ENCODE data around the gene IL1R2. TPM values are rescaled to one million over a fixed set of nuclear protein-coding genes. Genes with fewer than 3 reads are reported as not detected.
"Not testable (repeated sequence)": the region's sequence is repeated elsewhere in the genome, so short reads cannot be mapped to it uniquely, and the experiment has no call there.

Gene IL1R2
- total RNA-seq, 3 donors from 2014 or later, result 17.9 to 40.3 (median 39.8) TPM

- no peaks in the 10 kb centered on the region for H3K9me3 ChIP-seq
- no peak overlapping the region for H3K4me3 ChIP-seq
- H3K4me1 ChIP-seq (ENCODE audit: low read depth), result peaks cover 13% of the 10 kb centered on the region
- DNase-seq (peak in 2 of 3 donors; percentile 64 to 69), ATAC-seq (peak; percentile 88)
- no peaks in the 10 kb centered on the region for H3K36me3 ChIP-seq (ENCODE audit: low read depth)
- intact Hi-C loops (cut with DNase I, micrococcal nuclease), result no loop called here
- TF ChIP-seq CTCF (IDR thresholded peaks at IDR 0.05), result no peak
Observed at GRCh38 chr2:101998896-101999789, 7.4 kb downstream of the IL1R2 start.

GRCh38 chr2:102000012-102000411 lies 8.3 kb downstream of the IL1R2 start:
- no peak for TF ChIP-seq CTCF (IDR thresholded peaks at IDR 0.05)
- ATAC-seq, result no peak

GRCh38 chr2:102000813-102001766 lies 9.3 kb downstream of the IL1R2 start:
- no peaks in the 10 kb centered on the region for H3K9me3 ChIP-seq
- peaks cover 13% of the 10 kb centered on the region for H3K4me1 ChIP-seq (ENCODE audit: low read depth)
- TF ChIP-seq CTCF (IDR thresholded peaks at IDR 0.05), result no peak
- intact Hi-C loops (cut with DNase I, micrococcal nuclease), result no loop called here
- ATAC-seq (no peak), DNase-seq (no peak)
- no peak overlapping the region for H3K4me3 ChIP-seq
- H3K36me3 ChIP-seq (ENCODE audit: low read depth), result no peaks in the 10 kb centered on the region

More at GRCh38 chr2:102000012-102000411, 8.3 kb downstream of the IL1R2 start:
- Histone ChIP-seq H3K4me3 (no peak overlapping the region), H3K9me3 (no peaks in the 10 kb centered on the region), H3K4me1 (ENCODE audit: low read depth) (peaks cover 13% of the 10 kb centered on the region), H3K36me3 (ENCODE audit: low read depth) (no peaks in the 10 kb centered on the region)
- DNase-seq, result no peak
- intact Hi-C loops (cut with DNase I, micrococcal nuclease), result no loop called here

GRCh38 chr2:102001767-102002142 lies 10.0 kb downstream of the IL1R2 start:
- Histone ChIP-seq H3K4me1 (ENCODE audit: low read depth) (peaks cover 13% of the 10 kb centered on the region), H3K36me3 (ENCODE audit: low read depth) (no peaks in the 10 kb centered on the region), H3K9me3 (no peaks in the 10 kb centered on the region), H3K4me3 (no peak overlapping the region)
- ATAC-seq (peak; percentile 29), DNase-seq (no peak)
- TF ChIP-seq CTCF (IDR thresholded peaks at IDR 0.05), result no peak
- intact Hi-C loops (cut with DNase I, micrococcal nuclease), result no loop called here

GRCh38 chr2:102002228-102002627 lies 10.5 kb downstream of the IL1R2 start:
- intact Hi-C loops (cut with DNase I, micrococcal nuclease), result no loop called here
- Histone ChIP-seq H3K4me1 (ENCODE audit: low read depth) (peaks cover 13% of the 10 kb centered on the region), H3K9me3 (no peaks in the 10 kb centered on the region), H3K36me3 (ENCODE audit: low read depth) (no peaks in the 10 kb centered on the region), H3K4me3 (no peak overlapping the region)
- no peak for TF ChIP-seq CTCF (IDR thresholded peaks at IDR 0.05)
- ATAC-seq (no peak), DNase-seq (no peak)

- intact Hi-C loops (cut with DNase I, micrococcal nuclease); H3K4me3 ChIP-seq; ATAC-seq; DNase-seq; H3K36me3 ChIP-seq (ENCODE audit: low read depth); H3K9me3 ChIP-seq: not testable (repeated sequence)
- H3K4me1 ChIP-seq (ENCODE audit: low read depth), result peaks cover 13% of the 10 kb centered on the region
Observed at GRCh38 chr2:102002909-102003308, 11.1 kb downstream of the IL1R2 start.

All from mucosa of descending colon (tissue), 3 donors.